ENCODE data around the gene KCTD2.

The KCTD2 gene

GRCh38 chr17:75097865-75098264, 50.8 kb downstream of the KCTD2 start:
- Histone ChIP-seq H3K9ac (ENCODE audit: low read length) (no peak overlapping the region), H3K27me3 (ENCODE audit: low read length) (no peaks in the 10 kb centered on the region), H3K9me2 (replicated peaks; ENCODE audit: insufficient read depth, low read length) (no peaks in the 10 kb centered on the region), H3K79me2 (ENCODE audit: insufficient read depth, low read length) (no peaks in the 10 kb centered on the region), H3K36me3 (ENCODE audit: low read length) (no peaks in the 10 kb centered on the region), H4K20me1 (ENCODE audit: low read depth, low read length) (no peaks in the 10 kb centered on the region), H2AFZ (ENCODE audit: low read depth, low read length, severe bottlenecking) (no peak overlapping the region), H3K4me2 (ENCODE audit: low read depth, low read length, poor library complexity, severe bottlenecking) (no peak overlapping the region), H3K9me3 (ENCODE audit: insufficient read depth, low read length) (no peaks in the 10 kb centered on the region), H3F3A (ENCODE audit: insufficient read depth) (0 out of 2 replicates have a peak, but pooled peaks cover 4% of the 10 kb centered on the region), H3K4me3 (ENCODE audit: insufficient read depth, low read length, poor library complexity, severe bottlenecking) (no peak overlapping the region), H3K27ac (ENCODE audit: low read depth, low read length) (no peak overlapping the region)
- TF ChIP-seq, protein P1, sequence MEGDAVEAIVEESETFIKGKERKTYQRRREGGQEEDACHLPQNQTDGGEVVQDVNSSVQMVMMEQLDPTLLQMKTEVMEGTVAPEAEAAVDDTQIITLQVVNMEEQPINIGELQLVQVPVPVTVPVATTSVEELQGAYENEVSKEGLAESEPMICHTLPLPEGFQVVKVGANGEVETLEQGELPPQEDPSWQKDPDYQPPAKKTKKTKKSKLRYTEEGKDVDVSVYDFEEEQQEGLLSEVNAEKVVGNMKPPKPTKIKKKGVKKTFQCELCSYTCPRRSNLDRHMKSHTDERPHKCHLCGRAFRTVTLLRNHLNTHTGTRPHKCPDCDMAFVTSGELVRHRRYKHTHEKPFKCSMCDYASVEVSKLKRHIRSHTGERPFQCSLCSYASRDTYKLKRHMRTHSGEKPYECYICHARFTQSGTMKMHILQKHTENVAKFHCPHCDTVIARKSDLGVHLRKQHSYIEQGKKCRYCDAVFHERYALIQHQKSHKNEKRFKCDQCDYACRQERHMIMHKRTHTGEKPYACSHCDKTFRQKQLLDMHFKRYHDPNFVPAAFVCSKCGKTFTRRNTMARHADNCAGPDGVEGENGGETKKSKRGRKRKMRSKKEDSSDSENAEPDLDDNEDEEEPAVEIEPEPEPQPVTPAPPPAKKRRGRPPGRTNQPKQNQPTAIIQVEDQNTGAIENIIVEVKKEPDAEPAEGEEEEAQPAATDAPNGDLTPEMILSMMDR (IDR thresholded peaks at IDR 0.05; ENCODE audit: insufficient read depth, low read length, poor library complexity, severe bottlenecking) = no peak
- TF ChIP-seq EZH2phosphoT487 (conservative IDR thresholded peaks at IDR 0.05; ENCODE audit: low read length) = no peak

DNA sequence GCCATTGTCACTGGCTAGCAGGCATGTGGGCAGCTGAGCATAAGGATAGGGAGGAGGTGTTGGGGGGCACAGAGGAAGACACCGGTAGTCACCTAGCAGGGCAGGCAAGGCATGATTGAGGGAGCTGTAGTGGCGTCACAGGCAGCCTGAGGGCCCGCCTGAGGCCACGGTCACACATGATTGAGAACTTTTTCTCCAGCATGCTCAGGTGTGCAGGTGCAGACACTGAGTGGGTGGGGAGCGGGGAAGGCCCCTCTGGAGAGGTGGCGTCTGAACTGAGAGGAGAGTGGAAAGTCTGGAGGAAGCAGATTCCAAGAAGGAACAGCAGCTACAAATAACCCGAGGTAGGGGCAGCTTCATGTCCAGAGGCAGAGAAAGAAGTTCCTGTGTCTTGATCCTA, 51.8 kb downstream of the KCTD2 start:
- no peak overlapping the region for H3K27ac ChIP-seq (ENCODE audit: low read depth, low read length)

DNA sequence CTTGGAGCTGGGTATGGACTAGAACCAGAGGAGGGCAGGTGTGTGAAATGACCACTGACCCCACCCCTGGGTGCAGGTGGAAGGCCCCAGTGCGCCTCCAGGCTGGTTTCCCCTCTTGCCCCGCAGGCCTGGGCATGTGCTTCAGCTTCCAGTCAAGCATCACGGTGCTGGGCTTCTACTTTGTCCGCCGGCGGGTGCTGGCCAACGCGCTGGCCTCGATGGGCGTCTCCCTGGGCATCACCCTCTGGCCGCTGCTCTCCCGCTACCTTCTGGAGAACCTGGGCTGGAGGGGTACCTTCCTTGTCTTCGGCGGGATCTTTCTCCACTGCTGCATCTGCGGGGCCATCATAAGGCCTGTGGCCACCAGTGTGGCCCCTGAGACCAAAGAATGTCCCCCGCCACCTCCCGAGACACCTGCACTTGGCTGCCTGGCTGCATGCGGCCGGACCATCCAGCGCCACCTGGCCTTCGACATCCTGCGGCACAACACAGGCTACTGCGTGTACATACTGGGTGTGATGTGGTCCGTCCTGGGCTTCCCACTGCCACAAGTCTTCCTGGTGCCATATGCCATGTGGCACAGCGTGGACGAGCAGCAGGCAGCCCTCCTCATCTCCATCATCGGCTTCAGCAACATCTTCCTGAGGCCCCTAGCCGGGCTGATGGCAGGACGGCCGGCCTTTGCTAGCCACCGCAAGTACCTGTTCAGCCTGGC, 53.0 kb downstream of the KCTD2 start:
- Histone ChIP-seq H3K9me2 (replicated peaks; ENCODE audit: insufficient read depth, low read length) (no peaks in the 10 kb centered on the region), H3K9ac (ENCODE audit: low read length) (no peak overlapping the region), H4K20me1 (ENCODE audit: low read depth, low read length) (no peaks in the 10 kb centered on the region), H3K4me2 (ENCODE audit: low read depth, low read length, poor library complexity, severe bottlenecking) (no peak overlapping the region), H3K9me3 (ENCODE audit: insufficient read depth, low read length) (no peaks in the 10 kb centered on the region), H3K4me3 (ENCODE audit: insufficient read depth, low read length, poor library complexity, severe bottlenecking) (no peak overlapping the region), H3K79me2 (ENCODE audit: insufficient read depth, low read length) (no peaks in the 10 kb centered on the region), H3K27me3 (ENCODE audit: low read length) (no peaks in the 10 kb centered on the region), H3F3A (ENCODE audit: insufficient read depth) (0 out of 2 replicates have a peak, but pooled peaks cover 4% of the 10 kb centered on the region), H2AFZ (ENCODE audit: low read depth, low read length, severe bottlenecking) (no peak overlapping the region), H3K36me3 (ENCODE audit: low read length) (no peaks in the 10 kb centered on the region), H3K27ac (ENCODE audit: low read depth, low read length) (no peak overlapping the region)
- no peak for TF ChIP-seq EZH2phosphoT487 (conservative IDR thresholded peaks at IDR 0.05; ENCODE audit: low read length)
- TF ChIP-seq, protein P1 (IDR thresholded peaks at IDR 0.05; ENCODE audit: insufficient read depth, low read length, poor library complexity, severe bottlenecking) = no peak

More for the DNA sequence above, 51.8 kb downstream of the KCTD2 start:
- H3K36me3 ChIP-seq (ENCODE audit: low read length) = no peaks in the 10 kb centered on the region
- TF ChIP-seq, protein P1 (IDR thresholded peaks at IDR 0.05; ENCODE audit: insufficient read depth, low read length, poor library complexity, severe bottlenecking) = no peak
- TF ChIP-seq EZH2phosphoT487 (conservative IDR thresholded peaks at IDR 0.05; ENCODE audit: low read length) = no peak
- H3K9ac ChIP-seq (ENCODE audit: low read length) = no peak overlapping the region
- no peaks in the 10 kb centered on the region for H4K20me1 ChIP-seq (ENCODE audit: low read depth, low read length)
- H3K79me2 ChIP-seq (ENCODE audit: insufficient read depth, low read length) = no peaks in the 10 kb centered on the region
- H3K4me2 ChIP-seq (ENCODE audit: low read depth, low read length, poor library complexity, severe bottlenecking) = no peak overlapping the region
- no peaks in the 10 kb centered on the region for H3K9me3 ChIP-seq (ENCODE audit: insufficient read depth, low read length)
- H2AFZ ChIP-seq (ENCODE audit: low read depth, low read length, severe bottlenecking) = no peak overlapping the region
- H3K27me3 ChIP-seq (ENCODE audit: low read length) = no peaks in the 10 kb centered on the region
- H3K9me2 ChIP-seq (replicated peaks; ENCODE audit: insufficient read depth, low read length) = no peaks in the 10 kb centered on the region
- no peak overlapping the region for H3K4me3 ChIP-seq (ENCODE audit: insufficient read depth, low read length, poor library complexity, severe bottlenecking)
- H3F3A ChIP-seq (ENCODE audit: insufficient read depth) = 0 out of 2 replicates have a peak, but pooled peaks cover 4% of the 10 kb centered on the region
